Tibial nerve (tissue), 4 donors: Measurements from ENCODE around the gene MED13L. TPM values are rescaled to one million over a fixed set of nuclear protein-coding genes. Genes with fewer than 3 reads are reported as not detected.

Experiments used
- DNase-seq, 2 donors: peaks; one replicate each; pipeline ENCODE4 v3.0.0-alpha.2; 2019; ENCODE audit warnings: low spot score in 2 of 2
- H3K27ac ChIP-seq, 4 donors: fragments of 200-600 bp; sonication (generic) in 3 of 4; one replicate each; pipeline ENCODE4 v1.5.1; 2017 to 2019; ENCODE audit warnings: mild to moderate bottlenecking in 1 of 4
- H3K27me3 ChIP-seq, 2 donors: fragments of 200-600 bp; sonication (generic) in 1 of 2; one replicate each; pipeline versions ENCODE4 v1.5.1 to v1.6.0; 2017 to 2019
- H3K36me3 ChIP-seq, 3 donors: fragments of 200-600 bp; sonication (generic); one replicate each; pipeline ENCODE4 v1.5.1; 2018 to 2019
- H3K4me1 ChIP-seq, 4 donors: fragments of 200-600 bp; sonication (generic) in 3 of 4; one replicate each; pipeline ENCODE4 v1.5.1; 2017 to 2019
- H3K4me3 ChIP-seq, 4 donors: fragments of 200-600 bp; sonication (generic) in 3 of 4; one replicate each; pipeline ENCODE4 v1.5.1; 2017 to 2019; ENCODE audit warnings: mild to moderate bottlenecking in 1 of 4, moderate library complexity in 1 of 4
- H3K9me3 ChIP-seq, 4 donors: fragments of 200-600 bp; sonication (generic) in 3 of 4; one replicate each; pipeline ENCODE4 v1.5.1; 2017 to 2019
- CTCF ChIP-seq, 5 experiments: fragments of 200-600 bp in 3 of 5; fragments of 450-650 bp in 2 of 5; sonication (generic) in 3 of 5; IDR thresholded peaks; one replicate each; pipeline ENCODE4 v1.5.1; 2016 to 2019; ENCODE audit warnings: antibody characterized with exemption in 5 of 5, mild to moderate bottlenecking in 3 of 5, moderate library complexity in 2 of 5
- EP300 ChIP-seq, 2 donors: sonication (generic); formaldehyde crosslinking; IDR thresholded peaks; one replicate each; pipeline ENCODE4 v1.6.1; 2017; ENCODE audit warnings: antibody characterized with exemption in 2 of 2, mild to moderate bottlenecking in 1 of 2
- POLR2A ChIP-seq, 2 donors: fragments of 450-650 bp; IDR thresholded peaks; one replicate each; pipeline ENCODE4 v1.6.1; 2017; ENCODE audit warnings: antibody characterized with exemption in 2 of 2, mild to moderate bottlenecking in 2 of 2, moderate library complexity in 2 of 2
- WGBS, 2 donors: methylation state at CpG; one replicate each; pipeline ENCODE4 v1.1.5; 2018; 5-methylcytosine and 5-hydroxymethylcytosine counted together
- total RNA-seq, 4 donors: library from RNA; depleted of rRNA; stranded (reverse); fragments of >200 nt; gene quantifications; one replicate each; pipeline ENCODE4 v1.1.0, GENCODE V29; 2016

The MED13L gene
- total RNA-seq, 4 donors from 2014 or later, result 138 to 234 (median 218) TPM

DNA sequence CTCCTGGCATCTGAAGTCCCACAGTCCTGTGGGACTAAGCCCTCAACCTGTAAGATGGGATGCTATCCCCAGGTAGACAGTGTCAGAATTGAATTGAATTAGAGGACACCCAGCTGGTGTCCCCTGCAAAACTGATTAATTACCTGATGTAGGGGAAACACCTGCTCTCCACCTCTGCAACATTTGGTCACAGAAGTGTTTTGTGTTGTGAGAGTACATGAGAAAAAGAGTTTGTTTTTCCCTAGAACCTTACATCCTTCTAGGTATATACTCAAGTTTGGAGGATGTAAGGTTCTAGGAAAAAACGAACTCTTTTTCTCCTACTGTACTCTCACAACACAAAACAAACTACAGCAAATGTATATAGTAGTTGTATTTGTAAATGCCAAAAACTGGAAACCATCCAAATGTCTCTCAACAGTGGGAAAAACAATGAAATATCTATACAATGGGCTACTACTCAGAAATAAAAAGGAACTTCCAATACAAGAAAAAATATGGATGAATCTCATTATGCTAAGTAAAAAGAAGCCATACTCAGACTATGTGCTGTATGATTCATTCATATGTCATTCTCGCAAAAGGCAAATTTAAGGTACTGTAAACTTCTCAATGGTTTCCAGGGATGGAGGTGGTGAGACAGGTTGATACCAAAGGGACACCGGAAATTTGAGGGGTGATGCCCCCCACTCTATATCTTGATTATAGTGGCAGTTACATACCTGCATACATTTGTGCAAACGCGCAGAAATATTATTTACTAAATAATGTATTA, 160.7 kb downstream of the MED13L start:
- Histone ChIP-seq H3K4me1 (peaks cover 0 to 84% (median 27%) of the 10 kb centered on the region in 4 donors), H3K27me3 (no peaks in the 10 kb centered on the region), H3K27ac (no peak overlapping the region), H3K4me3 (no peak overlapping the region), H3K9me3 (no peaks in the 10 kb centered on the region), H3K36me3 (no peaks in the 10 kb centered on the region)
- no peak for TF ChIP-seq EP300 (IDR thresholded peaks at IDR 0.05)
- no peak for TF ChIP-seq POLR2A (IDR thresholded peaks at IDR 0.05)
- TF ChIP-seq CTCF (IDR thresholded peaks at IDR 0.05), result no peak
- WGBS, 2 donors, result 88 to 94% methylated on average over 5 of the region's 5 CpGs
- no peak for DNase-seq

GRCh38 chr12:116113398-116114130, 163.9 kb downstream of the MED13L start:
- H3K27me3 ChIP-seq, result no peaks in the 10 kb centered on the region
- no peaks in the 10 kb centered on the region for H3K36me3 ChIP-seq
- H3K9me3 ChIP-seq, result no peaks in the 10 kb centered on the region
- H3K27ac ChIP-seq, result no peak overlapping the region
- TF ChIP-seq POLR2A (IDR thresholded peaks at IDR 0.05) (no peak), EP300 (IDR thresholded peaks at IDR 0.05) (no peak), CTCF (IDR thresholded peaks at IDR 0.05) (no peak)
- DNase-seq, result no peak
- peaks cover 0 to 70% (median 13%) of the 10 kb centered on the region in 4 donors for H3K4me1 ChIP-seq
- no peak overlapping the region for H3K4me3 ChIP-seq
- WGBS, 2 donors, result 81 to 82% methylated on average over 8 of the region's 8 CpGs

DNA sequence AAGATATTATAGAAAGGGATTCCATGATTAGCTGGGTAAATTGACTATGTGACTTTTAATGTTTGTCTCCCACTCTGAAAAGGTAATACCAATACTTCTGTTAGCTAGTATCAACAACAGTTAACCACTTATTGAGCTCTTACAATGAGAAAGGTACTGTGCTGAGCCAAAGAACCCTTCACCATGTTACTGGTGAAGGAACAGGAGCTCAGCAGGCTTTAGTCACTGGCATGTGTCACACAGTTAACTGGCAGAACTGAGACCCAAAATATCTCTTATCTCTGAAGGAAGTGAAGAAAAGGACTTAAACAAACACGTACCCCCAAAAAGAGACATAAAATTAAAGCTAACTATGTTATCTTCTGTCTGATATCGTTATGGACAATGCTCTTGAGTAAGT, 170.6 kb downstream of the MED13L start:
- Histone ChIP-seq H3K27ac (no peak overlapping the region), H3K36me3 (peaks cover 0 to 14% (median 0%) of the 10 kb centered on the region in 3 donors), H3K9me3 (no peaks in the 10 kb centered on the region), H3K4me1 (peaks cover 0 to 37% (median 2%) of the 10 kb centered on the region in 4 donors), H3K4me3 (no peak overlapping the region), H3K27me3 (no peaks in the 10 kb centered on the region)
- no peak for DNase-seq
- TF ChIP-seq CTCF (IDR thresholded peaks at IDR 0.05) (no peak), EP300 (IDR thresholded peaks at IDR 0.05) (no peak), POLR2A (IDR thresholded peaks at IDR 0.05) (no peak)
- WGBS, 2 donors, result 86 to 89% methylated on average over 2 of the region's 2 CpGs

GRCh38 chr12:116104167-116104767, 173.2 kb downstream of the MED13L start:
- Histone ChIP-seq H3K4me1 (peaks cover 0 to 33% (median 0%) of the 10 kb centered on the region in 4 donors), H3K4me3 (no peak overlapping the region), H3K9me3 (no peaks in the 10 kb centered on the region), H3K27me3 (no peaks in the 10 kb centered on the region), H3K36me3 (peaks cover 0 to 14% (median 0%) of the 10 kb centered on the region in 3 donors), H3K27ac (no peak overlapping the region)
- DNase-seq, result no peak
- 92 to 94% methylated on average over 2 of the region's 2 CpGs for WGBS, 2 donors
- TF ChIP-seq POLR2A (IDR thresholded peaks at IDR 0.05) (no peak), EP300 (IDR thresholded peaks at IDR 0.05) (no peak), CTCF (IDR thresholded peaks at IDR 0.05) (no peak)
